Lower leg skin (tissue), 3 donors: ENCODE data around the gene SHROOM1.

ENCODE experiments used
- POLR2A ChIP-seq, 2 donors: fragments of 450-650 bp; IDR thresholded peaks; one replicate each; pipeline ENCODE4 v1.6.1; 2016 to 2017; ENCODE audit warnings: antibody characterized with exemption in 2 of 2, mild to moderate bottlenecking in 1 of 2, moderate library complexity in 1 of 2
- TF ChIP-seq, protein P1 (sequence below), 3 donors: fragments of 450-650 bp; IDR thresholded peaks; one replicate each; pipeline ENCODE4 v1.5.1; 2016; ENCODE audit warnings: antibody characterized with exemption in 3 of 3, mild to moderate bottlenecking in 3 of 3, moderate library complexity in 2 of 3

DNA sequence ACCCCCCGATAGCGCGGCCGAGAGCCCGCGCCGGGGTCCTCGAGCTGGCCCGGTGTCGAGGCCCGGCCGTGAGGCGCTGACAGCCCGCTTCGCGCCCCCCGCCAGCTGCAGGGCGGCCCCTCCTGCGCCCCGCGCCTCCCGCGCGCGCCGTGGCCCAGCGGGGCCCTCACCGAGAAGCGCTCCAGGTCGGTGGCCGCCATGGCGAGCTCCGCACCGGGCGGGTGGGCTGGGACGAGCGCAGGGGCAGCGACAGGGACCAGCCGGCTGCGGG is 53.6 kb downstream of the SHROOM1 start:
- TF ChIP-seq, protein P1, sequence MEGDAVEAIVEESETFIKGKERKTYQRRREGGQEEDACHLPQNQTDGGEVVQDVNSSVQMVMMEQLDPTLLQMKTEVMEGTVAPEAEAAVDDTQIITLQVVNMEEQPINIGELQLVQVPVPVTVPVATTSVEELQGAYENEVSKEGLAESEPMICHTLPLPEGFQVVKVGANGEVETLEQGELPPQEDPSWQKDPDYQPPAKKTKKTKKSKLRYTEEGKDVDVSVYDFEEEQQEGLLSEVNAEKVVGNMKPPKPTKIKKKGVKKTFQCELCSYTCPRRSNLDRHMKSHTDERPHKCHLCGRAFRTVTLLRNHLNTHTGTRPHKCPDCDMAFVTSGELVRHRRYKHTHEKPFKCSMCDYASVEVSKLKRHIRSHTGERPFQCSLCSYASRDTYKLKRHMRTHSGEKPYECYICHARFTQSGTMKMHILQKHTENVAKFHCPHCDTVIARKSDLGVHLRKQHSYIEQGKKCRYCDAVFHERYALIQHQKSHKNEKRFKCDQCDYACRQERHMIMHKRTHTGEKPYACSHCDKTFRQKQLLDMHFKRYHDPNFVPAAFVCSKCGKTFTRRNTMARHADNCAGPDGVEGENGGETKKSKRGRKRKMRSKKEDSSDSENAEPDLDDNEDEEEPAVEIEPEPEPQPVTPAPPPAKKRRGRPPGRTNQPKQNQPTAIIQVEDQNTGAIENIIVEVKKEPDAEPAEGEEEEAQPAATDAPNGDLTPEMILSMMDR (IDR thresholded peaks at IDR 0.05) = no peak
- TF ChIP-seq POLR2A (IDR thresholded peaks at IDR 0.05) = no peak
